ENCODE results near the gene AURKB.
A peak's percentile ranks its signal among the peaks of the same experiment; 100 is the strongest.

The AURKB gene

DNA sequence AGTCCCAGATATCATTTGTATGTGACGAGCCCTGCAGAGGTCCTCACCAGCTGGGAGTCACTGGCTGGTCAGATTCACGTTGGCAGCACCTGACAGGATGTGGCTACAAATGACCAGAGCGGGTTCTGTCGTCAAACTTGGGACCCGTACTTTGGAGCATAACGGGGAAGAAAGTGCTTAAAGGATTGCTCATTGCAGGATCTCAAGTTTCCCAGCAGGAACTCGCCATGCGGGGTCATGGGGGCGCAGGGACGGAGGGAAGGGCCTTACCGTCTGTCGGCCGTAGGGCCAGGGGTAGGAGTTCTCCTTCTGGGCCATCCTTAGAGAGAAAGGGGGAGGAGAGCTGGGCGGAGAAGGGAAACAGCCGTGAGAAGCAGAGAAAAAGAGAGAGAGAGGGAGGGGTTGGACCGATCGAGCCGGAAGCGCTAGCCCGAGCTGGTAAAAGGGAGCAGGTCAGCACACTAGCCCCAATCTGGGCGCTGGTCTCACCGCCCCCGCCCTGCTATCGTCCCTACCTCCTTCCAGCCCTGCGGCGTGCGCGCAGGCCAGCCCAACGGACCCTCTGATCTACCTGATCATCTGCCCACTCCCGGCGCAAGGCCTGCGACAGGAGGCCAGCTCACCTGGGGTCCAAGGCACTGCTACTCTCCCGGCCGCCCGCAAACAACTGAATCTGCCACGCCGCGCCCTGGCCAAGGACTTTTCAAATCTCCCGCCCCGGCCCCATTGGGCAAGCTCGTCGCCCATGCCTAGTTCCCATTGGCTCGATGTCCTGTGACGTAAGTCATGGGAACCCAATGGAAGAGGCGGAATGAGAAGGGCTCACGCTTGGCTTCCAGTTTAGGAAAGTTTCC, at the start of gene AURKB:
Gene AURKB (minus strand): TSS at position 669 of the 854 bp plus-strand sequence. CDS start 351 bp downstream, at position 318.
- DNase-seq (ENCODE audit: low spot score), result peak; percentile 96

DNA sequence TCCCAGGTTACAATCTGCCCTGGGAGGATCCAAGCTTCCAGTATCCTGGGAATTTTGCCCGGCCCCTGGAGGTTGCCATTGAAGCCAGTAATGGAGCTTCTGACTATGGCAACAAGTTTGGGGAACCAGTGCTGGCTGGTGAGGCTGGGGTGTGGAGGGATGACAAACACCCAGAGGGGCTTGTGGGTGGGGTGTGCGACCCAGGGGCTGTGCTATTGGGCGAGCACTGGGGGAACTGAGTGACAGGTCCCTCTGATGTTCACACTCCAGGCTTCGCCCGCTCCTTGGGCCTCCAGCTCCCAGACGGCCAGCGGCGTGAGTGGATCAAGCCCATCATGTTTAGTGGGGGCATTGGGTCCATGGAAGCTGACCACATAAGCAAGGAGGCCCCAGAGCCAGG, 47.4 kb upstream of the AURKB start:
- DNase-seq (ENCODE audit: low spot score), result no peak

GRCh38 chr17:8256691-8257090, 46.3 kb upstream of the AURKB start:
- no peak for DNase-seq (ENCODE audit: low spot score)

DNA sequence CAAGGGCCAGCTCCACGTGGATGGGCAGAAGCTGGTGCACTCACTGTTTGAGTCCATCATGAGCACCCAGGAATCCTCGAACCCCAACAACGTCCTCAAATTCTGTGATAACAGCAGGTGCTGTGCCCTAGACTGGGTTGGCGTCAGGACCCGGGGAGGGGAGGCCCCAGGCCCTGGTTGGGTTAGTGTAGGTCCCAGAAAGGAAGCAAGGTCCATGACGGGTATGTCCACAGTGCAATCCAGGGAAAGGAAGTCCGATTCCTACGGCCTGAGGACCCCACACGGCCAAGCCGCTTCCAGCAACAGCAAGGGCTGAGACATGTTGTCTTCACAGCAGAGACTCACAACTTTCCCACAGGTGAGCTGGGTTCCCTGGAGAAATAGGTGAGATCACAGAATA, 45.9 kb upstream of the AURKB start:
- DNase-seq (ENCODE audit: low spot score), result no peak

- DNase-seq (ENCODE audit: low spot score), result peak; percentile 27
Observed at GRCh38 chr17:8255499-8255898, 45.1 kb upstream of the AURKB start.

- DNase-seq (ENCODE audit: low spot score), result no peak
Observed at GRCh38 chr17:8254881-8255280, 44.5 kb upstream of the AURKB start.

GRCh38 chr17:8253801-8254200, 43.4 kb upstream of the AURKB start:
- no peak for DNase-seq (ENCODE audit: low spot score)

GRCh38 chr17:8251411-8251810, 41.0 kb upstream of the AURKB start:
- peak; percentile 32 for DNase-seq (ENCODE audit: low spot score)

DNA sequence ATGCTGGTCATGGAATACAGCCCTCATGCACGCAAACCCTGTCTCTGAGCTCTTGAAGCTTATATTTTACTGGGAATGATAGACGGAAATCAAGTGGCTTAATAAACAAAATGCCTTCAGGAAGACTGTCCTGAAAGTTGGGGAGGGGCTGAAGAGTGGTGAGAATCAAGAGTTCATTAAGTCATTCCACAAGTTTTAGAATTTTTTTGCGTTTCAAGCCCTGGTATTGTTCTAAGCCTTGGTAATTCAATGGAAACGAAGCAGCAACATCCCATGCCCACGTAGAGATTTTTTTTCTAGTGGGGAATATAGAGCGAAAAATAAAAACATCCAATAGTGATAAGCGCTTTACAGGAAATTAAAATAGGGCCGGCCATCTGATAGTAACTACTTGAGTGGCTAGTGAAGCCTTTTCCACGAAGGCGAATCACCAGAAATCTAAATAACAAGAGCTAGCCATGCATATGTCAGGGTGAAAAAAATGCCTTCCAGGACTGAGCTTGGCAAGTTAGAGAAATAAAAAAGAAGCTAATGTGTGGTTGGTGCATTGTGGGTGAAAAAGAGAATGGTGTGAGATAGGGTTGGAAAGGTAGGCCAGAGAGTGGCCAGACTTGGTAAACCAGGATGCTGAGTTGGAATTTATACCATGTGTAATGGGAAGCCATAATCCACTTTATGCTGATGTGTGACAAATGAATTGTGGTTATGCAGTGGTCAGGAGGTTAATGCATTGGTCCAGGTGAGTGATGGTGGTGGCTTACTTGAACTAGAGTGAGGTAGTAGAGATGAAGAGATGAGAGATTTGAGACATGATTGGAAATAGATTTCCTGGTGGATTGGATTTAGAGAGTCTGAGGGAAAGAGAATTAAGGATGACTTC, 39.5 kb upstream of the AURKB start:
- DNase-seq (ENCODE audit: low spot score), result peak; percentile 49

DNA sequence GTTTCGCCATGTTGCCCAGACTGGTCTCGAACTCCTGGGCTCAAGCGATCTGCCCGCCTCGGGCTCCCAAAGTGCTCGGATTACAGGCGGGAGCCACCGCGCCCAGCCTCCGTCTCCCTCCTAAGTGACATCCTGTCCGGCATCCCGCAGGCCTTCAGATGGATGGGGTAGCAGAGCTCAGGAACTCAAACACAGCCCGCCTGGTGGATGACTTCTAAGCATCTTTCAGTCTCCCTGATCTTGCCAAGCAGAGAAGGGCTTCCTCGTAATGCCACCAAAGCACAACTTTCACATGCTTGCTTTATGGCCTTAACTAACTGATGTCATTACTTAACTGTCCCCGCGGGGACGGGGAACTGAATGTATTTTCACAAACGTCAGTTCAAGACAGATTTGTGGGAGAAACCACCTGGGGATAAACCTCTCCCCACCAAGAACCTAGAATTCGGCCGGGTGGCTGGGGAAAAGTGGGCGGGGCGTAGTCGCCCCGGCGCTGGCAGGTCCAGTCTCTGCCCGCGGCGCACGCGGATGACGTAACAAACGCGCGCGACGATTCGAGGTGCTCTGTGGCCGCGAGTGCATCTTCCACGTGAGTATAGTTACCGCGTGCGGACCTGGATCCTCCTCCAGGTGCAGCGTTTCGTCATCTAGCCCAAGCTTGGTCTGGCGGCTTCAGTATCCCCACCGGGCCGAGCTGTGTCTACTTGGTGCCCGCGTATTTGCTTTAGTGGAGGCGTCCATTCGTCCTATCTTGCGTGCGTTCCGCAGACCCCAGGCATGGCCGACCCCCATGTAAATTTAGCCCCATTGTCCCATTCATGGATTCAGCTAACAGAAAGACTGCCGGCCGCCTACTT, 38.6 kb upstream of the AURKB start, which contains the start of gene PFAS:
Gene PFAS (plus strand): TSS at position 539 of the 857 bp plus-strand sequence. CDS start 4,649 bp downstream, outside the sequence.
- peak; percentile 93 for DNase-seq (ENCODE audit: low spot score)

- DNase-seq (ENCODE audit: low spot score), result no peak
Observed at GRCh38 chr17:8244768-8245167, 34.4 kb upstream of the AURKB start.

DNA sequence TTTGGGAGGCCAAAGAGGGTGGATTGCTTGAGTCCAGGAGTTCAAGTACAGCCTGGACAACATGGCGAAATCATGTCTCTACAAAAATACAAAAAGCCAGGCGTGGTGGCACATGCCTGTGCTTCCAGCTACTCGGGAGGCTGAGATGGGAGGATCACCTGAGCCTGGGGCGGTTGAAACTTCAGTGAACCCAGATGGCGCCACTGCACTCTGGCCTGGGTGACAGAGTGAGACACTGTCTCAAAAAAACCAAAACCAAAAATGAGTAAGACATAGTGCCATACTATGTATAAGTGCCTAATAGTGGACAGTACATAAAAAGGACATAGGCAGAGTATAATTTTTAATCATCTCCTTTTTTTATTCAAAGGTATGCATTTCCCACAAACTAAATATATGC, 33.5 kb upstream of the AURKB start:
- DNase-seq (ENCODE audit: low spot score), result no peak

- DNase-seq (ENCODE audit: low spot score), result no peak
Observed at GRCh38 chr17:8237886-8238285, 27.5 kb upstream of the AURKB start.

DNA sequence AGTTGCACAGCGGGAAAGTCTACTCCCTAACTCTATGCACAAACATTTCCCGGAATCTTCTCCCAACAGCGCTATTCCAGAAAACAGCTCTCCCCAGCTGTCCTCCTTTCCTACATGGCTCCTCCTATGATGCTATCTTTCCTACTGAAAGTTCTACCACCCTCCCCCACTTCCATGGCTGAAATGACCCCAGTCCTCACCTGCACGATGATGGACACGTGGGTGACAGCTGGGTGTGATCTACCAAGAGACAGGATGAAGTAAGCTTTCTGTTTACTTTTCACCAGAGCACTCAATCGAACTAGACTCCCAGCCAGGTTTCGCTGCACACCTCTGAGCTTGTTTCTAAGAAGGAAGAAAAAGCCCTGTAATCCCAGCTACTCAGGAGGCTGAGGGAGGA, 26.8 kb upstream of the AURKB start:
- no peak for DNase-seq (ENCODE audit: low spot score)

- DNase-seq (ENCODE audit: low spot score), result no peak
Observed at GRCh38 chr17:8235676-8236075, 25.3 kb upstream of the AURKB start.

DNA sequence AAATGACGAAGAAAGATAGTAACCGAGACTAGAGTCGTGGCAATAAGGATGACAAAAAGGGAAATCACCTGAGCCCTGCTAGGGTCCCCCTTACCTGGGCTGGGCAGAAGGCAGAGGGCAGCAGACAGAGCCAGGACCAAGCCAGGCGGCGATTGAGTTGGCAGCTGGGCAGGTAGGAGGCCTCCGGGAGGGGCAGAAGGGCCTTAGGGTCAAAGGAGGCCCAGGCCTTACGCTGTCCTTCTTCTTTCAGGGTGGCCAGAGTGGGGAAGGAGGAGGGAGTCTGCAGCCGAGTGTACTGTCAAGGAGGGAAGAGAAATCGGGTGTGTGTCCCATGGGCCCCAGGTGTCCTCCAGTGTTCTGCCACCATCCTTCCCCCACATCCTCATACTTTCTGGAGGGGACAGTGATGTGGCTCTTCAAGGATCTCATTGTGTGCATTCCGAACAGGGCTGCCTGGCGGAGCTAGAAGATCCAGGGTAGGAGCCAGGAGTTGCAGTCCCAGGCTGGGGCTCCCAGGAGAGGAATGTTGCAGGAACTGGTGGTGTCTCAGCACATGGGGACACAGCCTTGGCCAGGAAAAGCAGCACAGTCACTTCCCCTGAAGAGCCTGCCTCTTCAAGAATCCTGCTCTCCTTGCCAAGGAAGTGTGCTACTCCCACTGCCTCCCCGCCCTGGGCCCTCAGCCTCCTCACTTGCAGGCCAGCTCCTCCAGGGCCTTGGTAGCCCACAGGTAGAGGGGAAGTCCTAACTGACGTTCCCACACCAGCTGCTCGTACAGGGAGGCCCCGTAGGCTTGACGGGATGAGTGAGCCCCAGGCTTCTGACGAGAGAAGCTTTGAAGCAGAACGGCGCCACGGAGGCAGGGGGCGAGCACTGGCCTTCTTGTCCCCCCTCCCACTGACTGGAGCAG, 24.2 kb upstream of the AURKB start:
- no peak for DNase-seq (ENCODE audit: low spot score)

GRCh38 chr17:8231701-8232100, 21.3 kb upstream of the AURKB start:
- no peak for DNase-seq (ENCODE audit: low spot score)

DNA sequence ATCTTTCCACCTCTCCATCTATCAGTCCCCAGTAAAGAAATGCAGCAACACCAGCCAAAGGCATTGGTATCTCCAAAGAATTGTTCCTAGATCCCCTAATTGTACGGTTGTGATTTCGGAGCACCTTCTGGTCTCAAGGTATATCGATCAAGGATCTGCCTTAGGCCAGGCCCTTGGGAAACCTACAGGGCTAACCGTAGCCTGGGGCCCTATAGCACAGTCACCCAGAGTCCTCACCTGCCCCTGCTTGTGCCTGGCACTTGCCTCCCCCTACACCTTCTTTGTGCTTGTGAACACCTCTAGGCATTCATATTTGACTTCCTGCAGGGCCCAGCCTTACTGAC, 16.8 kb upstream of the AURKB start:
- DNase-seq (ENCODE audit: low spot score), result no peak

- DNase-seq (ENCODE audit: low spot score), result peak; percentile 93
Observed at GRCh38 chr17:8226536-8227237, 16.3 kb upstream of the AURKB start.

- peak; percentile 90 for DNase-seq (ENCODE audit: low spot score)
Observed at GRCh38 chr17:8225813-8226535, 15.6 kb upstream of the AURKB start.
